Tibial nerve (tissue), 4 donors: ENCODE measurements around the gene APOE. TPM values are rescaled to one million over a fixed set of nuclear protein-coding genes. Genes with fewer than 3 reads are reported as not detected.

Experiments
- DNase-seq, 2 donors: peaks; one replicate each; pipeline ENCODE4 v3.0.0-alpha.2; 2019; ENCODE audit warnings: low spot score in 2 of 2
- H3K27ac ChIP-seq, 4 donors: fragments of 200-600 bp; sonication (generic) in 3 of 4; one replicate each; pipeline ENCODE4 v1.5.1; 2017 to 2019; ENCODE audit warnings: mild to moderate bottlenecking in 1 of 4
- H3K27me3 ChIP-seq, 2 donors: fragments of 200-600 bp; sonication (generic) in 1 of 2; one replicate each; pipeline versions ENCODE4 v1.5.1 to v1.6.0; 2017 to 2019
- H3K36me3 ChIP-seq, 3 donors: fragments of 200-600 bp; sonication (generic); one replicate each; pipeline ENCODE4 v1.5.1; 2018 to 2019
- H3K4me1 ChIP-seq, 4 donors: fragments of 200-600 bp; sonication (generic) in 3 of 4; one replicate each; pipeline ENCODE4 v1.5.1; 2017 to 2019
- H3K4me3 ChIP-seq, 4 donors: fragments of 200-600 bp; sonication (generic) in 3 of 4; one replicate each; pipeline ENCODE4 v1.5.1; 2017 to 2019; ENCODE audit warnings: mild to moderate bottlenecking in 1 of 4, moderate library complexity in 1 of 4
- H3K9me3 ChIP-seq, 4 donors: fragments of 200-600 bp; sonication (generic) in 3 of 4; one replicate each; pipeline ENCODE4 v1.5.1; 2017 to 2019
- EP300 ChIP-seq, 2 donors: sonication (generic); formaldehyde crosslinking; IDR thresholded peaks; one replicate each; pipeline ENCODE4 v1.6.1; 2017; ENCODE audit warnings: antibody characterized with exemption in 2 of 2, mild to moderate bottlenecking in 1 of 2
- POLR2A ChIP-seq, 2 donors: fragments of 450-650 bp; IDR thresholded peaks; one replicate each; pipeline ENCODE4 v1.6.1; 2017; ENCODE audit warnings: antibody characterized with exemption in 2 of 2, mild to moderate bottlenecking in 2 of 2, moderate library complexity in 2 of 2
- WGBS, 2 donors: methylation state at CpG; one replicate each; pipeline ENCODE4 v1.1.5; 2018; 5-methylcytosine and 5-hydroxymethylcytosine counted together
- total RNA-seq, 4 donors: library from RNA; depleted of rRNA; stranded (reverse); fragments of >200 nt; gene quantifications; one replicate each; pipeline ENCODE4 v1.1.0, GENCODE V29; 2016
- TF ChIP-seq, protein P1 (sequence below), 5 experiments: fragments of 200-600 bp in 3 of 5; fragments of 450-650 bp in 2 of 5; sonication (generic) in 3 of 5; IDR thresholded peaks; one replicate each; pipeline ENCODE4 v1.5.1; 2016 to 2019; ENCODE audit warnings: antibody characterized with exemption in 5 of 5, mild to moderate bottlenecking in 3 of 5, moderate library complexity in 2 of 5

The APOE gene
- total RNA-seq, 4 donors from 2014 or later = 126 to 316 (median 163) TPM

DNA sequence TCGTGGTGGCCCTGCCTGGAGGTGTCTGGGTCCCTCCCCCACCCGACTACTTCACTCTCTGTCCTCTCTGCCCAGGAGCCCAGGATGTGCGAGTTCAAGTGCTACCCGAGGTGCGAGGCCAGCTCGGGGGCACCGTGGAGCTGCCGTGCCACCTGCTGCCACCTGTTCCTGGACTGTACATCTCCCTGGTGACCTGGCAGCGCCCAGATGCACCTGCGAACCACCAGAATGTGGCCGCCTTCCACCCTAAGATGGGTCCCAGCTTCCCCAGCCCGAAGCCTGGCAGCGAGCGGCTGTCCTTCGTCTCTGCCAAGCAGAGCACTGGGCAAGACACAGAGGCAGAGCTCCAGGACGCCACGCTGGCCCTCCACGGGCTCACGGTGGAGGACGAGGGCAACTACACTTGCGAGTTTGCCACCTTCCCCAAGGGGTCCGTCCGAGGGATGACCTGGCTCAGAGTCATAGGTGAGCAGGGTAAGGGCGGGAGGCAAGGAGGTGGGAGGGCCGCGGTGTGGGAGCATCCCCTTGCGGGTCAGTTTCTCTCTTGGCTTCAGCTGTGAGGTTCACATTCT is 40.3 kb upstream of the APOE start:
- Histone ChIP-seq H3K27me3 (no peaks in the 10 kb centered on the region), H3K27ac (peak overlapping the region in 2 of 4 donors; percentile 48 to 72), H3K36me3 (peaks cover 0 to 43% (median 0%) of the 10 kb centered on the region in 3 donors), H3K4me1 (peaks cover 0 to 36% (median 0%) of the 10 kb centered on the region in 4 donors), H3K4me3 (no peak overlapping the region), H3K9me3 (no peaks in the 10 kb centered on the region)
- 88 to 92% methylated on average over 27 of the region's 27 CpGs for WGBS, 2 donors
- TF ChIP-seq, protein P1, sequence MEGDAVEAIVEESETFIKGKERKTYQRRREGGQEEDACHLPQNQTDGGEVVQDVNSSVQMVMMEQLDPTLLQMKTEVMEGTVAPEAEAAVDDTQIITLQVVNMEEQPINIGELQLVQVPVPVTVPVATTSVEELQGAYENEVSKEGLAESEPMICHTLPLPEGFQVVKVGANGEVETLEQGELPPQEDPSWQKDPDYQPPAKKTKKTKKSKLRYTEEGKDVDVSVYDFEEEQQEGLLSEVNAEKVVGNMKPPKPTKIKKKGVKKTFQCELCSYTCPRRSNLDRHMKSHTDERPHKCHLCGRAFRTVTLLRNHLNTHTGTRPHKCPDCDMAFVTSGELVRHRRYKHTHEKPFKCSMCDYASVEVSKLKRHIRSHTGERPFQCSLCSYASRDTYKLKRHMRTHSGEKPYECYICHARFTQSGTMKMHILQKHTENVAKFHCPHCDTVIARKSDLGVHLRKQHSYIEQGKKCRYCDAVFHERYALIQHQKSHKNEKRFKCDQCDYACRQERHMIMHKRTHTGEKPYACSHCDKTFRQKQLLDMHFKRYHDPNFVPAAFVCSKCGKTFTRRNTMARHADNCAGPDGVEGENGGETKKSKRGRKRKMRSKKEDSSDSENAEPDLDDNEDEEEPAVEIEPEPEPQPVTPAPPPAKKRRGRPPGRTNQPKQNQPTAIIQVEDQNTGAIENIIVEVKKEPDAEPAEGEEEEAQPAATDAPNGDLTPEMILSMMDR (IDR thresholded peaks at IDR 0.05) = no peak
- TF ChIP-seq EP300 (IDR thresholded peaks at IDR 0.05) (no peak), POLR2A (IDR thresholded peaks at IDR 0.05) (no peak)
- no peak for DNase-seq

DNA sequence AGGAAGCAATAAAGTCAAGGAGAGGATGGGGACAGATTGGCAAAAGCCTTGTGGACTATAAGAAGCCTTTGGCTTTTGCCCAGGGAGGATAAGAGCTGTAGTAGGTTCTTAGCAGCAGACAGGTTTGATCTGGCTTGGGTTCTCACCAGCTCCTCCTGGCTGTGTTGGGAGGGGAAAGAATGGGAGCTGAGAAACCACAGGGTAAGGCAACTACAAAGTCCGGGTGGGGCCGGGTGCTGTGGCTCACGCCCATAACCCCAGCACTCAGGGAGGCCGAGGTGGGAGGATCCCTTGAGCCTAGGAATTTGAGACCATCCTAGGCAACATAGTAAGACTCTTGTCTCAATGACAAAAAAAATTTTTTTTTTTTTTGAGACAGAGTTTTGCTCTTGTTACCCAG is 38.9 kb upstream of the APOE start:
- peaks cover 0 to 49% (median 0%) of the 10 kb centered on the region in 4 donors for H3K4me1 ChIP-seq
- TF ChIP-seq POLR2A (IDR thresholded peaks at IDR 0.05) (no peak), EP300 (IDR thresholded peaks at IDR 0.05) (no peak)
- TF ChIP-seq, protein P1 (IDR thresholded peaks at IDR 0.05) = no peak
- peak overlapping the region in 2 of 4 donors; percentile 38 to 48 for H3K27ac ChIP-seq
- DNase-seq = no peak
- WGBS, 2 donors = 72 to 79% methylated on average over 4 of the region's 4 CpGs
- H3K4me3 ChIP-seq = no peak overlapping the region
- H3K27me3 ChIP-seq = no peaks in the 10 kb centered on the region
- H3K9me3 ChIP-seq = no peaks in the 10 kb centered on the region
- peaks cover 0 to 56% (median 0%) of the 10 kb centered on the region in 3 donors for H3K36me3 ChIP-seq

DNA sequence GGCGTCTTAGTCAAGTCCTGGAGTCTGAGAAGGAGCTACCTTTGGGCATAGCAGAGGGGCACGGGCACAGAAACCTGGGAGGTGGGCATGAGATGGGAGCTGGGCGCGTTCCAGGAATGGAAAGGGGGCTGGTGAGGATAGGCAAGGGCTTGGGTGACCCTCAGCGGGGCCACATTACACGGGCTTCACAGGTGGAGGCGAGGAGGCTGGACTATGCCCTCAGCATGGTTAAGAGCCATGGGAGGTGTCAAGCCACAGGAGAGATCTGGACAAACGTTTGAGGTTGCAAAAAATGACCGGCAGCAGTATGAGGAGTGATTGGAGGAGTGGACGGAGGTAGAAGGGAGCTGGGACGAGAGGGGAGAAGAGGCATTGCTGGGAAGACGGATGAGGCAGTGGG is 38.0 kb upstream of the APOE start:
- no peak overlapping the region for H3K4me3 ChIP-seq
- no peaks in the 10 kb centered on the region for H3K9me3 ChIP-seq
- peaks cover 0 to 65% (median 0%) of the 10 kb centered on the region in 3 donors for H3K36me3 ChIP-seq
- H3K4me1 ChIP-seq = peaks cover 0 to 49% (median 0%) of the 10 kb centered on the region in 4 donors
- H3K27ac ChIP-seq = peak overlapping the region in 2 of 4 donors; percentile 10 to 33
- TF ChIP-seq EP300 (IDR thresholded peaks at IDR 0.05) (no peak), POLR2A (IDR thresholded peaks at IDR 0.05) (no peak)
- TF ChIP-seq, protein P1 (IDR thresholded peaks at IDR 0.05) = no peak
- no peaks in the 10 kb centered on the region for H3K27me3 ChIP-seq
- 89 to 92% methylated on average over 12 of the region's 12 CpGs for WGBS, 2 donors
- no peak for DNase-seq

DNA sequence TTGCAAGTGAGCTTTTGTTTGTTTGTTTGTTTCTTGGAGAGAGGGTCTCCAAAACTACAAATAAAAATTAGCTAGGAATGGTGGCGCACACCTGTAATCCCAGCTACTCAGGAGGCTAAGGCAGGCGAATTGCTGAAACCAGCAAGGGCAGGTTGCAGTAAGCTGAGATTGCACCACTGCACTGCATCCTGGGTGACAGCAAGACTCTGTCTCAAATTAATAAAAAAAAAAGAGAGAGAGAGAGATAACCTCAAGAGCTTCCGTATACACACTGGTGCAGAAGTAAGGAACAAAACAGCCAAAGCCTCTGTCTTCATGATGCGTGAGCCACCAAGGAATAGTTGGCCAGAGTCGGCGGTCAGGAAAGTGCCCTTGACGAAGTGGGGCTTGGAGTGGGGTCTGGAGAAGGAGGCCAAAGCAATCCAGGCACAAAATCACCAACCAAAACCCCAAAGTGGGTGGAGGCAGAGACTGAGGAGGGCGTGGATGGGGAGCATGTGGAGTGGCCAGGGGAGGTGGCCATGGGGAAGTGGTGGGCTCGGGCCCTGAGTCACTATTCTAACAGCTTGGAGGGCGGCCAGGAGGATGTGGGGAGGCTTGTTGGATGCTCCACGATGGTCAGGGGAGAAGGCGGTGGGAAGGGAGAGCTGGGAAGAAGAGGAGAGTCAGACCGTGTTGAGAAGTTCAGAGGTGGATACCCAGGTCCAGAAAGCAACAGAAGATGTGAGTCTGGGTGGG is 35.7 kb upstream of the APOE start:
- 60% methylated on average over 13 of the region's 13 CpGs for whole genome bisulfite sequencing, 2 donors
- Histone ChIP-seq H3K36me3 (peaks cover 0 to 85% (median 6%) of the 10 kb centered on the region in 3 donors), H3K4me1 (peaks cover 0 to 48% (median 0%) of the 10 kb centered on the region in 4 donors), H3K9me3 (no peaks in the 10 kb centered on the region), H3K4me3 (no peak overlapping the region), H3K27ac (peak overlapping the region in 2 of 4 donors; percentile 52 to 54), H3K27me3 (no peaks in the 10 kb centered on the region)
- no peak for TF ChIP-seq EP300 (IDR thresholded peaks at IDR 0.05)
- no peak for TF ChIP-seq POLR2A (IDR thresholded peaks at IDR 0.05)
- TF ChIP-seq, protein P1 (IDR thresholded peaks at IDR 0.05) = no peak
- peak in 1 of 2 donors; percentile 59 for DNase-seq

DNA sequence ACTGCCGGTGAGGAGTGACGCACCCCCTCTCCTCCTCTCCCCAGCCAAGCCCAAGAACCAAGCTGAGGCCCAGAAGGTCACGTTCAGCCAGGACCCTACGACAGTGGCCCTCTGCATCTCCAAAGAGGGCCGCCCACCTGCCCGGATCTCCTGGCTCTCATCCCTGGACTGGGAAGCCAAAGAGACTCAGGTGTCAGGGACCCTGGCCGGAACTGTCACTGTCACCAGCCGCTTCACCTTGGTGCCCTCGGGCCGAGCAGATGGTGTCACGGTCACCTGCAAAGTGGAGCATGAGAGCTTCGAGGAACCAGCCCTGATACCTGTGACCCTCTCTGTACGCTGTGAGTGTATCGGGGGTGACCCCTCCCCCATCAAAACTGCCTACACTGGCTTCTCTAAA is 33.8 kb upstream of the APOE start:
- DNase-seq = no peak
- Histone ChIP-seq H3K9me3 (no peaks in the 10 kb centered on the region), H3K4me3 (no peak overlapping the region), H3K27me3 (no peaks in the 10 kb centered on the region), H3K27ac (peak overlapping the region in 1 of 4 donors; percentile 13), H3K36me3 (peaks cover 0 to 85% (median 6%) of the 10 kb centered on the region in 3 donors), H3K4me1 (peaks cover 0 to 34% (median 0%) of the 10 kb centered on the region in 4 donors)
- TF ChIP-seq, protein P1 (IDR thresholded peaks at IDR 0.05) = no peak
- TF ChIP-seq EP300 (IDR thresholded peaks at IDR 0.05) (no peak), POLR2A (IDR thresholded peaks at IDR 0.05) (no peak)
- WGBS, 2 donors = 92 to 96% methylated on average over 14 of the region's 14 CpGs
